Measurements from ENCODE around the gene PRKAR1B.

GRCh38 chr7:776381-776780 is 49.3 kb upstream of the PRKAR1B start:
- TF ChIP-seq CTCF (IDR thresholded peaks at IDR 0.05) (no peak), POLR2AphosphoS5 (IDR thresholded peaks at IDR 0.05) (no peak), POLR2A (IDR thresholded peaks at IDR 0.05) (no peak), EP300 (IDR thresholded peaks at IDR 0.05) (no peak)
